ENCODE data around the gene MTHFD1L. TPM values are rescaled to one million over a fixed set of nuclear protein-coding genes. Genes with fewer than 3 reads are reported as not detected.

MTHFD1L gene
- total RNA-seq, 2 donors from 2014 or later, result 9.2 to 23.3 TPM

- Histone ChIP-seq H3K36me3 (no peaks in the 10 kb centered on the region), H3K4me1 (no peaks in the 10 kb centered on the region), H3K27ac (no peak overlapping the region), H3K27me3 (no peaks in the 10 kb centered on the region), H3K9me3 (no peaks in the 10 kb centered on the region), H3K9ac (ENCODE audit: low read depth in 2 of 2, low read length in 2 of 2) (no peak overlapping the region), H3K4me3 (no peak overlapping the region)
- DNase-seq, result no peak
- intact Hi-C loops (cut with DNase I), result no loop called here
- TF ChIP-seq CTCF (IDR thresholded peaks at IDR 0.05), result no peak
Observed at GRCh38 chr6:151095538-151096254, 230.2 kb downstream of the MTHFD1L start.

DNA sequence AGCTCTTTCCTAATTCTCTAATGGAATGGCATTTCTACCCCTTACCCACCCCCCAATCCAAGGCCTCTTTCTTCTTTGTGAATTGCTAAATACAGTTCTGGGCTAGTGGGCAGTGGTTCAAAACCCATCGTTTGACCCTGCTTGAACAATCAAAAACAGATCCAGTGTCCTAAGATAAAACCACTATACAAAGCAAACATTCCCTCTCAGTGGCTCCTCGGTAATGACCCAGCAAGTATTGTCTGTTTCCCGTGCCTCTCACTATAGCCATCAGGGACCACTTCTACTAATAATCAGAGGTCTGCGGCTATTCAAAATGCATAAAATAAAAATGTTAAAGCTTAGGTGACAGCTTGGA is 230.7 kb downstream of the MTHFD1L start:
- Histone ChIP-seq H3K27me3 (no peaks in the 10 kb centered on the region), H3K36me3 (no peaks in the 10 kb centered on the region), H3K4me1 (no peaks in the 10 kb centered on the region), H3K9ac (ENCODE audit: low read depth in 2 of 2, low read length in 2 of 2) (no peak overlapping the region), H3K27ac (no peak overlapping the region), H3K9me3 (no peaks in the 10 kb centered on the region), H3K4me3 (no peak overlapping the region)
- DNase-seq, result no peak
- intact Hi-C loops (cut with DNase I), result no loop called here
- TF ChIP-seq CTCF (IDR thresholded peaks at IDR 0.05), result no peak

- intact Hi-C loops (cut with DNase I), result no loop called here
- no peaks in the 10 kb centered on the region for H3K4me1 ChIP-seq
- no peaks in the 10 kb centered on the region for H3K36me3 ChIP-seq
- no peak overlapping the region for H3K9ac ChIP-seq (ENCODE audit: low read depth in 2 of 2, low read length in 2 of 2)
- no peak for TF ChIP-seq CTCF (IDR thresholded peaks at IDR 0.05)
- H3K27me3 ChIP-seq, result no peaks in the 10 kb centered on the region
- H3K4me3 ChIP-seq, result no peak overlapping the region
- H3K27ac ChIP-seq, result no peak overlapping the region
- no peaks in the 10 kb centered on the region for H3K9me3 ChIP-seq
- no peak for DNase-seq
Observed at GRCh38 chr6:151096691-151097606, 231.4 kb downstream of the MTHFD1L start.

- intact Hi-C loops (cut with DNase I), result no loop called here
- H3K27me3 ChIP-seq, result no peaks in the 10 kb centered on the region
- H3K9ac ChIP-seq (ENCODE audit: low read depth in 2 of 2, low read length in 2 of 2), result no peak overlapping the region
- no peaks in the 10 kb centered on the region for H3K4me1 ChIP-seq
- H3K27ac ChIP-seq, result no peak overlapping the region
- TF ChIP-seq CTCF (IDR thresholded peaks at IDR 0.05), result no peak
- H3K4me3 ChIP-seq, result no peak overlapping the region
- no peaks in the 10 kb centered on the region for H3K36me3 ChIP-seq
- no peaks in the 10 kb centered on the region for H3K9me3 ChIP-seq
- no peak for DNase-seq
Observed at GRCh38 chr6:151098166-151098565, 232.7 kb downstream of the MTHFD1L start.

- H3K9me3 ChIP-seq, result no peaks in the 10 kb centered on the region
- DNase-seq, result no peak
- TF ChIP-seq CTCF (IDR thresholded peaks at IDR 0.05), result no peak
- no peak overlapping the region for H3K9ac ChIP-seq (ENCODE audit: low read depth in 2 of 2, low read length in 2 of 2)
- H3K27me3 ChIP-seq, result no peaks in the 10 kb centered on the region
- H3K27ac ChIP-seq, result no peak overlapping the region
- no peaks in the 10 kb centered on the region for H3K36me3 ChIP-seq
- no peaks in the 10 kb centered on the region for H3K4me1 ChIP-seq
- H3K4me3 ChIP-seq, result no peak overlapping the region
- intact Hi-C loops (cut with DNase I), result no loop called here
Observed at GRCh38 chr6:151100326-151100725, 234.8 kb downstream of the MTHFD1L start.

All from colonic mucosa (tissue), 4 donors.